Stimulated activated CD8-positive, alpha-beta memory T cell treated with anti-CD3 and anti-CD28 coated beads, Interleukin-7, amount 100 ng/mL, for 48 hours (primary cell): ENCODE results near the gene PLCG2.
"Not testable (repeated sequence)": the region's sequence is repeated elsewhere in the genome, so short reads cannot be mapped to it uniquely, and the experiment has no call there.

Experiments used
- DNase-seq, 2 donors: peaks; one replicate each; pipeline ENCODE4 v3.0.0-alpha.2; 2020; ENCODE audit warnings: low read depth in 1 of 2; ENCODE audit errors: extremely low read depth in 1 of 2

Gene PLCG2

GRCh38 chr16:81934711-81935110 lies 155.6 kb downstream of the PLCG2 start:
- not testable (repeated sequence) for DNase-seq

- DNase-seq, result no peak
Measured at GRCh38 chr16:81936209-81937000, 157.3 kb downstream of the PLCG2 start.

GRCh38 chr16:81937305-81938038 lies 158.4 kb downstream of the PLCG2 start:
- DNase-seq, result no peak

- DNase-seq, result no peak
Measured at GRCh38 chr16:81938326-81939163, 159.5 kb downstream of the PLCG2 start.

- DNase-seq, result no peak
Measured at GRCh38 chr16:81939164-81940056, 160.3 kb downstream of the PLCG2 start.

- DNase-seq, result no peak
Measured at GRCh38 chr16:81940781-81941560, 161.9 kb downstream of the PLCG2 start.

- no peak for DNase-seq
Measured at GRCh38 chr16:81942007-81942601, 163.0 kb downstream of the PLCG2 start.

GRCh38 chr16:81945665-81946064 lies 166.6 kb downstream of the PLCG2 start:
- DNase-seq, result no peak

- DNase-seq, result no peak
Measured at GRCh38 chr16:81946206-81946605, 167.1 kb downstream of the PLCG2 start.

GRCh38 chr16:81951564-81951963 lies 172.5 kb downstream of the PLCG2 start:
- DNase-seq, result no peak

- no peak for DNase-seq
Measured at GRCh38 chr16:81956213-81956948, 177.3 kb downstream of the PLCG2 start.

- no peak for DNase-seq
Measured at GRCh38 chr16:81964808-81965207, 185.7 kb downstream of the PLCG2 start.

GRCh38 chr16:81967358-81967757 lies 188.3 kb downstream of the PLCG2 start:
- no peak for DNase-seq

GRCh38 chr16:81971853-81972252 lies 192.8 kb downstream of the PLCG2 start:
- no peak for DNase-seq

- DNase-seq, result no peak
Measured at GRCh38 chr16:81973737-81974136, 194.6 kb downstream of the PLCG2 start.

GRCh38 chr16:81975637-81976036 lies 196.5 kb downstream of the PLCG2 start:
- DNase-seq, result no peak

GRCh38 chr16:81977335-81977942 lies 198.3 kb downstream of the PLCG2 start:
- not testable (repeated sequence) for DNase-seq

- no peak for DNase-seq
Measured at GRCh38 chr16:81987121-81987520, 208.0 kb downstream of the PLCG2 start.
